T-cell (primary cell): ENCODE measurements around the gene ZNF774. TPM values are rescaled to one million over a fixed set of nuclear protein-coding genes. Genes with fewer than 3 reads are reported as not detected.

ENCODE experiments used
- ATAC-seq, 4 experiments: fragments of 200-7000 bp in 3 of 4; fragments of 150-1000 bp in 1 of 4; cut with Tn5 transposase; replicated peaks in 1 of 4; 1 replicate in 3 of 4; 2 replicates in 1 of 4; pipeline ENCODE4 v1.10.0; 2021; ENCODE audit warnings: moderate library complexity in 3 of 4, mild to moderate bottlenecking in 2 of 4, moderate number of reproducible peaks in 1 of 4
- CTCF ChIA-PET, 2 donors: fragments of 300-600 bp; sonication (Branson Sonifier 250); formaldehyde crosslinking; loops; one replicate each; lab custom pipeline; 2022; ENCODE audit warnings: antibody characterized with exemption in 2 of 2; lab: Charles Lee
- POLR2A ChIA-PET, 2 donors: fragments of 300-600 bp; sonication (Branson Sonifier 250); formaldehyde crosslinking; loops; one replicate each; lab custom pipeline; 2022; ENCODE audit warnings: antibody characterized with exemption in 2 of 2; lab: Charles Lee
- DNase-seq, 35 experiments: peaks; one replicate each; pipeline versions ENCODE4 v3.0.0 to v3.0.0-alpha.2; 2013 to 2023
- H3K27ac ChIP-seq: one replicate; pipeline ENCODE4 v1.5.1; 2013; ENCODE audit warnings: low read length
- H3K27me3 ChIP-seq, 2 experiments: replicated peaks in 1 of 2; 1 replicate in 1 of 2; 2 replicates in 1 of 2; pipeline versions ENCODE4 v1.6.1 to v1.7.0; 2013; ENCODE audit warnings: low read length in 1 of 2, mixed read lengths in 1 of 2; ENCODE audit not compliant: control insufficient read depth in 2 of 2, insufficient read depth in 2 of 2; ENCODE audit errors: extremely low read depth in 1 of 2
- H3K36me3 ChIP-seq, 2 donors: 1 replicate in 1 of 2; 2 replicates in 1 of 2; pipeline versions ENCODE4 v1.6.1 to v1.7.0; 2013; ENCODE audit warnings: low read length in 1 of 2; ENCODE audit not compliant: control insufficient read depth in 2 of 2, insufficient read depth in 1 of 2; ENCODE audit errors: extremely low read depth in 1 of 2
- H3K4me1 ChIP-seq, 2 experiments: 1 replicate in 1 of 2; 2 replicates in 1 of 2; pipeline versions ENCODE4 v1.6.1 to v1.7.0; 2013; ENCODE audit warnings: low read length in 2 of 2, mixed read lengths in 1 of 2; ENCODE audit not compliant: insufficient read depth in 2 of 2, control insufficient read depth in 1 of 2; ENCODE audit errors: extremely low read depth in 1 of 2
- H3K4me3 ChIP-seq, 2 donors: 1 replicate in 1 of 2; 2 replicates in 1 of 2; pipeline versions ENCODE4 v1.5.1 to v1.7.0; 2013; ENCODE audit warnings: mild to moderate bottlenecking in 2 of 2, low read length in 1 of 2, moderate library complexity in 1 of 2; ENCODE audit not compliant: control insufficient read depth in 1 of 2; ENCODE audit errors: extremely low read depth in 1 of 2
- H3K9me3 ChIP-seq: 2 replicates; pipeline ENCODE4 v1.7.0; 2013
- H3K27ac Mint-ChIP-seq, 2 donors: one replicate each; pipeline ENCODE4 v1.8.0; 2020 to 2021; ENCODE audit warnings: mild to moderate bottlenecking in 2 of 2, mixed read lengths in 2 of 2
- H3K27me3 Mint-ChIP-seq, 2 donors: one replicate each; pipeline ENCODE4 v1.8.0; 2021 to 2022; ENCODE audit warnings: mixed read lengths in 2 of 2
- H3K36me3 Mint-ChIP-seq: one replicate; pipeline ENCODE4 v1.8.0; 2021; ENCODE audit warnings: mixed read lengths
- H3K4me1 Mint-ChIP-seq, 3 donors: one replicate each; pipeline ENCODE4 v1.8.0; 2020 to 2022; ENCODE audit warnings: mixed read lengths in 3 of 3, mild to moderate bottlenecking in 1 of 3
- H3K4me3 Mint-ChIP-seq, 3 donors: one replicate each; pipeline ENCODE4 v1.8.0; 2020 to 2022; ENCODE audit warnings: mild to moderate bottlenecking in 3 of 3, mixed read lengths in 3 of 3, moderate library complexity in 3 of 3
- H3K9me3 Mint-ChIP-seq, 3 donors: one replicate each; pipeline ENCODE4 v1.8.0; 2020 to 2022; ENCODE audit warnings: mixed read lengths in 3 of 3
- WGBS: methylation state at CpG from one replicate; pipeline ENCODE4 v1.1.5; 2013; ENCODE audit warnings: missing lambda C conversion rate; ENCODE audit not compliant: insufficient coverage; 5-methylcytosine and 5-hydroxymethylcytosine counted together
- total RNA-seq, 35 experiments: library from RNA in 6 of 35; stranded (reverse) in 6 of 35; fragments of 120-200 nt in 1 of 35; gene quantifications; one replicate each; pipeline versions ENCODE4 v1.2.1 to v1.2.4 and lab custom pipeline; 2013 to 2026

The ZNF774 gene
- total RNA-seq, 5 donors from 2014 or later (not counting 1 experiment from before 2014, with no cell fraction given), result 0.61 to 0.85 (median 0.70) TPM

DNA sequence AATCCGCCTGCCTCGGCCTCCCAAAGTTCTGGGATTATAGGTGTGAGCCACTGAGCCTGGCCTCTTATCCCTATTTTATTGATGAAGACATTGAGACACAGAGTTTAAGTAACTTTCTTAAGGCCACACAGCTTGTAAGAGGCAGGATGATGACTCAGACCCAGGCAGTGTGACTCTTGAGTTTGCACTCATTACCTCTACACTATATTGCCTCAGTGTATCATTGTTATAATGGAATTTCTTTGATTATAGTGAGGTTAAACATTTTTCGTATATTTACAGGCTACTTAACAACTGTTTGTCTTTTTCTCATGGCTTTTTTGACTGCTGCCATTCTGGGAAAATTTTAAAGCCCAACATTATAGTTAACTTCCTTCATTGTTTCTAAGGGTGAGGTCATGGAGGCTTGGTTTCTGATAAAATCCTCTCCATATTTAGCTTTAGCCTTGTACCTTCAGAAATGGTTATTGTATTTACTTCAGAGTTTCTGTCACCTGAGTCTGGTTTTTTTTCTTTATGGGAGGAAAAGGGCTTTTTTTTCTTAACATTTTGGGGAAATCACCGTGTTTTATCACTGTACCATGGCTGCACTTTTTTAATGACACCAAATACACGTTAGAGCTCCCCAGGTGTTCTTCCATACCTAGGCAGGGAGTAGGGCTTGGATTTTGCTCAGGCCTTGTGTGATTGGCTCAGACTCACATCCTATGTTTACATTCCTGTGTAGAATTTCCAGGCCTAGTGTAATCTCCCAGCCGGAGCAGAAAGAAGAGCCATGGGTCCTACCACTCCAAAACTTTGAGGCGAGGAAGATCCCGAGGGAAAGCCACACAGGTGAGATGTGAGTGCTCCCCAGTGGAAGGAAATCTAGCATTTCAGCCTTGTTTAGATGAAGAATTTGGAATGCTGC lies 6.3 kb downstream of the ZNF774 start:
- Mint-ChIP-seq H3K27me3 (no peaks in the 10 kb centered on the region), H3K4me3 (no peak overlapping the region), H3K27ac (no peak overlapping the region), H3K9me3 (no peaks in the 10 kb centered on the region), H3K36me3 (no peaks in the 10 kb centered on the region), H3K4me1 (peaks cover 4 to 19% (median 15%) of the 10 kb centered on the region in 3 donors)
- no peak overlapping the region for H3K27ac ChIP-seq
- no peaks in the 10 kb centered on the region for H3K27me3 ChIP-seq
- ATAC-seq, result no peak
- H3K9me3 ChIP-seq, result no peaks in the 10 kb centered on the region
- no peak for DNase-seq
- ChIA-PET POLR2A (interaction anchor here in 1 of 2 donors (0.6 kb wide), 1 partner anchor 29 kb away, joined by 7 read pairs; the partner anchor contains the start of gene IQGAP1), CTCF (interaction anchor here in 1 of 2 donors (0.7 kb wide), 1 partner anchor 154 kb away, joined by 10 read pairs; no protein-coding TSS in a partner anchor)
- H3K4me3 ChIP-seq, result no peak overlapping the region
- peaks cover 11% of the 10 kb centered on the region in 2 experiments for H3K4me1 ChIP-seq
- 94% methylated on average over 3 of the region's 8 CpGs for WGBS
- H3K36me3 ChIP-seq, result no peaks in the 10 kb centered on the region

DNA sequence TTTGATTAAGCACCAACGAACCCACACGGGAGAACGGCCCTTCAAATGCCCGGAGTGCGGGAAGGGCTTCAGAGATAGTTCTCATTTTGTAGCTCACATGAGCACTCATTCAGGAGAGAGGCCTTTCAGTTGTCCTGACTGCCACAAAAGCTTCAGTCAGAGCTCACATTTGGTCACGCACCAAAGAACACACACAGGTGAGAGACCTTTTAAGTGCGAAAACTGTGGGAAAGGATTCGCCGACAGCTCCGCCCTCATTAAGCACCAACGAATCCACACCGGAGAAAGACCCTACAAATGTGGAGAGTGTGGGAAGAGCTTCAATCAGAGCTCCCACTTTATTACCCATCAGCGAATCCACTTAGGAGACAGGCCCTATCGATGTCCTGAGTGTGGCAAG lies 8.7 kb downstream of the ZNF774 start:
- no peaks in the 10 kb centered on the region for H3K27me3 Mint-ChIP-seq
- DNase-seq (no peak), ATAC-seq (no peak)
- Histone ChIP-seq H3K4me1 (peaks cover 11 to 14% of the 10 kb centered on the region in 2 experiments), H3K27ac (no peak overlapping the region), H3K4me3 (no peak overlapping the region), H3K27me3 (no peaks in the 10 kb centered on the region), H3K9me3 (no peaks in the 10 kb centered on the region), H3K36me3 (no peaks in the 10 kb centered on the region)
- no peaks in the 10 kb centered on the region for H3K9me3 Mint-ChIP-seq
- no peaks in the 10 kb centered on the region for H3K36me3 Mint-ChIP-seq
- H3K27ac Mint-ChIP-seq, result no peak overlapping the region
- H3K4me1 Mint-ChIP-seq, result peaks cover 15 to 26% (median 20%) of the 10 kb centered on the region in 3 donors
- no peak overlapping the region for H3K4me3 Mint-ChIP-seq
- ChIA-PET CTCF (interaction anchor here (0.6 to 3.9 kb wide), 9 partner anchors 27 to 1111 kb away, joined by 3 to 52 read pairs (median 5); partner anchors contain the start of gene IQGAP1 (in 1 of the 2)), POLR2A (interaction anchor here in 1 of 2 donors (0.6 kb wide), 1 partner anchor 218 kb away, joined by 4 read pairs; no protein-coding TSS in a partner anchor)
- 100% methylated on average over 4 of the region's 14 CpGs for WGBS

DNA sequence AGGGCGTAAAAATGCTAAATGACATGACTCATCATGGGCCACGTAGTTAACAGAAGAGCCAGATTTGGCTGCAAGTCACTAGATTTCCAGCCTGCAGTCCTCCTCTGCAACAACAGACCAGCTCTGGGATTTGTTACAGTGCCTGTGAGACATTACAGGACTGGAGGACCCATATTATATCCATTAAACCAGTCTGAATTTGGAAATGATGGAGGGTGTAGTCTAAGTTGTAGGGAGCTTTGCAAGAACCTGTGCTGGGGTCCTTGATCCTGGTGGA lies 10.8 kb downstream of the ZNF774 start:
- peak overlapping the region in 1 of 2 donors; percentile 44 for H3K27ac Mint-ChIP-seq
- Histone ChIP-seq H3K27ac (no peak overlapping the region), H3K9me3 (no peaks in the 10 kb centered on the region), H3K4me1 (peaks cover 11 to 14% of the 10 kb centered on the region in 2 experiments), H3K36me3 (no peaks in the 10 kb centered on the region), H3K4me3 (no peak overlapping the region), H3K27me3 (no peaks in the 10 kb centered on the region)
- no peaks in the 10 kb centered on the region for H3K27me3 Mint-ChIP-seq
- peaks cover 15 to 26% (median 20%) of the 10 kb centered on the region in 3 donors for H3K4me1 Mint-ChIP-seq
- CTCF ChIA-PET, result interaction anchor here (0.6 to 3.9 kb wide), 14 partner anchors 11 to 241 kb away, joined by 3 to 52 read pairs (median 4); partner anchors contain the start of genes IQGAP1 (in 1 of the 2) and ZNF774 (in 1 of the 2)
- H3K9me3 Mint-ChIP-seq, result no peaks in the 10 kb centered on the region
- WGBS, result 40% methylated on average over 1 of the region's 2 CpGs
- ATAC-seq, result no peak
- H3K4me3 Mint-ChIP-seq, result no peak overlapping the region
- no peaks in the 10 kb centered on the region for H3K36me3 Mint-ChIP-seq
- POLR2A ChIA-PET, result interaction anchor here in 1 of 2 donors (0.7 kb wide), 1 partner anchor 10 kb away, joined by 3 read pairs; no protein-coding TSS in a partner anchor
- no peak for DNase-seq

DNA sequence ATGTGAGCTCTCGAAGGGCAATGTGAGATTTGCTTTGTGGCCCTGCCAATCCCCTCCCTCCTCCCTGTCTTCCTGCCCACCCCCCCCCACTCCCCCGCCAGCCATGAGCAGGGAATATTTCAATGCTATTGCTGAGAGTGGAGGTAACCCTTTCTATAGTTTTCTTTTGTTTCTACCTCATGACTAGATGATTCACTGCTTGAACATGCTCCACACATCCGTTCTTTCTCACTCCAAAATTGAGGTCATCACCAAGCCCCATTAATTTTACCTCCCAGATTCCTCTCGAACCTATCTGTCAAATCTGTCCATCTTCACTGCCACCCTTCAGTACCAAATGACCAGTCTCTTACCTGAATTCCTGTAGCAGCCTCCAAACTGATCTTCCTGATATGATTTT lies 12.2 kb downstream of the ZNF774 start:
- no peaks in the 10 kb centered on the region for H3K27me3 Mint-ChIP-seq
- H3K27me3 ChIP-seq, result no peaks in the 10 kb centered on the region
- H3K36me3 ChIP-seq, result no peaks in the 10 kb centered on the region
- POLR2A ChIA-PET, result interaction anchor here in 1 of 2 donors (0.6 kb wide), 1 partner anchor 51 kb away, joined by 3 read pairs; no protein-coding TSS in a partner anchor
- peaks cover 11 to 14% of the 10 kb centered on the region in 2 experiments for H3K4me1 ChIP-seq
- no peak overlapping the region for H3K27ac ChIP-seq
- H3K4me1 Mint-ChIP-seq, result peaks cover 15 to 26% (median 20%) of the 10 kb centered on the region in 3 donors
- no peak for DNase-seq
- no peak overlapping the region for H3K27ac Mint-ChIP-seq
- H3K9me3 Mint-ChIP-seq, result no peaks in the 10 kb centered on the region
- CTCF ChIA-PET, result interaction anchor here in 1 of 2 donors (0.6 to 0.8 kb wide), 2 partner anchors 11 to 182 kb away, joined by 3 to 4 read pairs; no protein-coding TSS in a partner anchor
- H3K9me3 ChIP-seq, result no peaks in the 10 kb centered on the region
- H3K4me3 ChIP-seq, result no peak overlapping the region
- WGBS, result 72% methylated on average over 1 of the region's 4 CpGs
- no peak for ATAC-seq
- no peak overlapping the region for H3K4me3 Mint-ChIP-seq
- no peaks in the 10 kb centered on the region for H3K36me3 Mint-ChIP-seq

DNA sequence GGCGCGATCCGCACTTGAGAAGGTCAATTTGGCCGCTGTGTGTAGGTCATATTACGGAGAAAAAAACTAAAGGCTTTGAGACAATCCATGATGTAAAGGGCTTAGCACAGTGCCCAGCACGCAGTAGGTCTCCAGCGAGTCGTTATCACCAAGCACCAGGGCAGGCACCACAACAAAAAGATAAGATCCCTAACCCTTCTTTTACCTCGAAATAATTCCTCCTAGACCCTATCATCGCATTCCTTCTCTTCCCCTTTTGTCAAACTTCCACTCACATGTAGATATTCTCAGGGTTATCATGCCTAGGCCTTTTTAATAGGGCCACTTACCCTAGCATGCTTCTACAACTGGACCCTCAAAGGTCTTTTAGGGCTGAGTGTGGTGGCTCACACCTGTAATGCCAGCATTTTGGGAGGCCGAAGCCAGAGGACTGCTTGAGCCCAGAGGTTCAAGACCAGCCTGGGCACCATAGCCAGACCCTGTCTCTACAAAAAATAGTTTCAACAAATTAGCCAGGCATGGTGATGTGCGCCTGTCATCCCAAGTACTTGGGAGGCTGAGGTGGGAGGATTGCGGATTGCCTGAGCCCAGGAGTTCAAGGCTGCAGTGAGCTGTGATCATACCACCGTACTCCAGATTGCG lies 13.5 kb downstream of the ZNF774 start:
- Mint-ChIP-seq H3K4me1 (peaks cover 15 to 27% (median 20%) of the 10 kb centered on the region in 3 donors), H3K4me3 (no peak overlapping the region), H3K9me3 (no peaks in the 10 kb centered on the region), H3K36me3 (no peaks in the 10 kb centered on the region), H3K27me3 (no peaks in the 10 kb centered on the region), H3K27ac (no peak overlapping the region)
- ATAC-seq (no peak), DNase-seq (no peak)
- ChIA-PET POLR2A (interaction anchor here (0.6 kb wide), 3 partner anchors 21 to 172 kb away, joined by 3 to 6 read pairs (median 4); no protein-coding TSS in a partner anchor), CTCF (no interaction called here)
- H3K9me3 ChIP-seq, result no peaks in the 10 kb centered on the region
- no peak overlapping the region for H3K27ac ChIP-seq
- no peak overlapping the region for H3K4me3 ChIP-seq
- peaks cover 14 to 16% of the 10 kb centered on the region in 2 experiments for H3K4me1 ChIP-seq
- H3K36me3 ChIP-seq, result no peaks in the 10 kb centered on the region
- no peaks in the 10 kb centered on the region for H3K27me3 ChIP-seq
- 98% methylated on average over 9 of the region's 15 CpGs for WGBS

DNA sequence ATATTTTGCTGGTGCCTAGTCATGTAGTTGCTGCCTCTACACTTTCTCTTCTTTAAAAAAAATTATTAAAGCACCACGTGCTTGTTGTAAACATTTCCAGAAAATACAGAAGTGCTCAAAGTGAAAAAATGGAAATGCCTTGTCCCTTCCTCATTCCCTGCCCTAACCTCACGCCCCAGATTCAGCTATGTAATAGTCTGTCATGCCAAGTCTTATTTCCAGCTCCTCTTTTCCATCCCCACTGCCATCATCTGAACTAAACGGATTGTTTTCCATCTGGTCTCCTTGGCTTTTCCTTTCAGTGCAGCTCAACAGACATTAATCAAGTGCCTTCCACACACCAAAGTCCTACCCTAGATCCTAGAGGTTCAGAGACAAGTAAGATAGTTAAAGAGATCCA lies 15.5 kb downstream of the ZNF774 start:
- H3K36me3 Mint-ChIP-seq, result no peaks in the 10 kb centered on the region
- no peak overlapping the region for H3K27ac Mint-ChIP-seq
- CTCF ChIA-PET, result interaction anchor here in 1 of 2 donors (0.5 kb wide), 1 partner anchor 103 kb away, joined by 3 read pairs; no protein-coding TSS in a partner anchor
- Histone ChIP-seq H3K9me3 (no peaks in the 10 kb centered on the region), H3K36me3 (no peaks in the 10 kb centered on the region), H3K4me1 (peaks cover 7 to 8% of the 10 kb centered on the region in 2 experiments), H3K27me3 (no peaks in the 10 kb centered on the region), H3K4me3 (no peak overlapping the region), H3K27ac (no peak overlapping the region)
- POLR2A ChIA-PET, result interaction anchor here in 1 of 2 donors (0.6 kb wide), 1 partner anchor 1473 kb away, joined by 3 read pairs; no protein-coding TSS in a partner anchor
- DNase-seq (no peak), ATAC-seq (no peak)
- no peaks in the 10 kb centered on the region for H3K9me3 Mint-ChIP-seq
- peaks cover 11 to 17% (median 11%) of the 10 kb centered on the region in 3 donors for H3K4me1 Mint-ChIP-seq
- WGBS, result 80% methylated on average over 2 of the region's 3 CpGs
- H3K27me3 Mint-ChIP-seq, result no peaks in the 10 kb centered on the region
- no peak overlapping the region for H3K4me3 Mint-ChIP-seq
